Ovary (tissue), 3 donors: ENCODE results near the gene INCENP.

ENCODE experiments used
- EP300 ChIP-seq: sonication (generic); formaldehyde crosslinking; IDR thresholded peaks from one replicate; pipeline ENCODE4 v1.6.1; 2017; ENCODE audit warnings: antibody characterized with exemption
- TF ChIP-seq, protein P1 (sequence below), 3 donors: fragments of 450-650 bp in 2 of 3; fragments of 200-600 bp in 1 of 3; IDR thresholded peaks; one replicate each; pipeline versions ENCODE4 v1.5.1 to v1.8.0; 2016 to 2022; ENCODE audit warnings: antibody characterized with exemption in 3 of 3, mild to moderate bottlenecking in 1 of 3
- donor health status: DM: no; HTN: no; CAD: no.

DNA sequence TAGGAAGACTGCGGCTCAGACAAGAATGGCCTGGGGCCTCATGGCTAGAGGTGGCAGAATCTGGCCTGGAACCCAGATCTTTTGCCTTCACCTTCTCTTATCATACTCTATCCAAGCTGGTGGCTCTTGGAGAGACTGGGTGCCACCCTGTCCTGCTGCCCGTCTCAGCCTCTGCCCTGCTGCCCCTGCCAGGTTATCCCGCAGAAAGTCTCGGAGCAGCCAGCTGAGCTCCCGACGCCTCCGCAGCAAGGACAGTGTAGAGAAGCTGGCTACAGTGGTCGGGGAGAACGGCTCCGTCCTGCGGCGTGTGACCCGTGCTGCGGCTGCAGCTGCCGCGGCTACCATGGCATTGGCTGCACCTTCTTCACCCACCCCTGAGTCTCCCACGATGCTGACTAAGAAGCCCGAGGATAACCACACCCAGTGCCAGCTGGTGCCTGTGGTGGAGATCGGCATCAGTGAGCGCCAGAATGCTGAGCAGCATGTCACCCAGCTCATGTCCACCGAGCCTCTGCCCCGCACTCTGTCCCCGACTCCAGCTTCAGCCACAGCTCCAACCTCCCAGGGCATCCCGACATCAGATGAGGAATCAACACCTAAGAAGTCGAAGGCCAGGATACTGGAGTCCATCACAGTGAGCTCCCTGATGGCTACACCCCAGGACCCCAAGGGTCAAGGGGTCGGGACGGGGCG is 5.9 kb downstream of the INCENP start:
- TF ChIP-seq EP300: no peak
- TF ChIP-seq, protein P1, sequence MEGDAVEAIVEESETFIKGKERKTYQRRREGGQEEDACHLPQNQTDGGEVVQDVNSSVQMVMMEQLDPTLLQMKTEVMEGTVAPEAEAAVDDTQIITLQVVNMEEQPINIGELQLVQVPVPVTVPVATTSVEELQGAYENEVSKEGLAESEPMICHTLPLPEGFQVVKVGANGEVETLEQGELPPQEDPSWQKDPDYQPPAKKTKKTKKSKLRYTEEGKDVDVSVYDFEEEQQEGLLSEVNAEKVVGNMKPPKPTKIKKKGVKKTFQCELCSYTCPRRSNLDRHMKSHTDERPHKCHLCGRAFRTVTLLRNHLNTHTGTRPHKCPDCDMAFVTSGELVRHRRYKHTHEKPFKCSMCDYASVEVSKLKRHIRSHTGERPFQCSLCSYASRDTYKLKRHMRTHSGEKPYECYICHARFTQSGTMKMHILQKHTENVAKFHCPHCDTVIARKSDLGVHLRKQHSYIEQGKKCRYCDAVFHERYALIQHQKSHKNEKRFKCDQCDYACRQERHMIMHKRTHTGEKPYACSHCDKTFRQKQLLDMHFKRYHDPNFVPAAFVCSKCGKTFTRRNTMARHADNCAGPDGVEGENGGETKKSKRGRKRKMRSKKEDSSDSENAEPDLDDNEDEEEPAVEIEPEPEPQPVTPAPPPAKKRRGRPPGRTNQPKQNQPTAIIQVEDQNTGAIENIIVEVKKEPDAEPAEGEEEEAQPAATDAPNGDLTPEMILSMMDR (IDR thresholded peaks at IDR 0.05): no peak
